Cortex of kidney (tissue), 1 donor: ENCODE measurements around the gene GYS2.
"Not testable (repeated sequence)": the region's sequence is repeated elsewhere in the genome, so short reads cannot be mapped to it uniquely, and the experiment has no call there.

Source experiments
- DNase-seq: peaks from one replicate; lab custom pipeline; 2025; lab: John Stamatoyannopoulos, UW

The GYS2 gene

GRCh38 chr12:21604245-21605101 is at the start of gene GYS2:
Gene GYS2, minus strand, starts transcription at chr12:21604847. Its CDS starts 255 bp downstream, at chr12:21604592.
- DNase-seq: no peak

- no peak for DNase-seq
These were observed 47.2 kb upstream of the GYS2 start for GRCh38 chr12:21651821-21652220.

- DNase-seq: no peak
These were observed 46.4 kb upstream of the GYS2 start for GRCh38 chr12:21650997-21651396.

GRCh38 chr12:21649034-21649433 is 44.4 kb upstream of the GYS2 start:
- DNase-seq: no peak

GRCh38 chr12:21648378-21648777 is 43.7 kb upstream of the GYS2 start:
- no peak for DNase-seq

GRCh38 chr12:21647179-21647578 is 42.5 kb upstream of the GYS2 start:
- no peak for DNase-seq

- DNase-seq: not testable (repeated sequence)
These were observed 40.4 kb upstream of the GYS2 start for GRCh38 chr12:21645041-21645500.

- no peak for DNase-seq
These were observed 39.9 kb upstream of the GYS2 start for GRCh38 chr12:21644516-21644915.

- DNase-seq: no peak
These were observed 39.1 kb upstream of the GYS2 start for GRCh38 chr12:21643758-21644157.

GRCh38 chr12:21642707-21643389 is 38.2 kb upstream of the GYS2 start:
- DNase-seq: no peak

GRCh38 chr12:21638054-21638891 is 33.6 kb upstream of the GYS2 start:
- no peak for DNase-seq

- DNase-seq: no peak
These were observed 29.6 kb upstream of the GYS2 start for GRCh38 chr12:21634245-21634644.

- no peak for DNase-seq
These were observed 26.7 kb upstream of the GYS2 start for GRCh38 chr12:21631367-21631766.

GRCh38 chr12:21627924-21628323 is 23.3 kb upstream of the GYS2 start:
- no peak for DNase-seq

- DNase-seq: no peak
These were observed 13.9 kb upstream of the GYS2 start for GRCh38 chr12:21618566-21618965.

- DNase-seq: no peak
These were observed 12.4 kb upstream of the GYS2 start for GRCh38 chr12:21617030-21617429.

GRCh38 chr12:21615431-21615830 is 10.8 kb upstream of the GYS2 start:
- no peak for DNase-seq

- no peak for DNase-seq
These were observed 9.9 kb upstream of the GYS2 start for GRCh38 chr12:21614506-21614905.

- no peak for DNase-seq
These were observed 9.3 kb upstream of the GYS2 start for GRCh38 chr12:21613931-21614330.

GRCh38 chr12:21608196-21608595 is 3.5 kb upstream of the GYS2 start:
- no peak for DNase-seq

GRCh38 chr12:21607701-21608100 is 3.1 kb upstream of the GYS2 start:
- DNase-seq: no peak

- no peak for DNase-seq
These were observed 1.5 kb upstream of the GYS2 start for GRCh38 chr12:21606175-21606574.
